GM18861 (cell line): ENCODE measurements around the gene DMAC1.

Source experiments
- ATAC-seq: cut with Tn5 transposase; IDR thresholded peaks from one replicate; pipeline ENCODE4 v1.9.1; 2021; ENCODE audit not compliant: unreplicated experiment

DMAC1 gene

GRCh38 chr9:7783635-7784063 is 15.9 kb downstream of the DMAC1 start:
- no peak for ATAC-seq

GRCh38 chr9:7782400-7783120 is 17.0 kb downstream of the DMAC1 start:
- ATAC-seq: no peak

- no peak for ATAC-seq
These were observed 19.2 kb downstream of the DMAC1 start for GRCh38 chr9:7780261-7780988.

GRCh38 chr9:7778851-7779600 is 20.6 kb downstream of the DMAC1 start:
- no peak for ATAC-seq

- ATAC-seq: no peak
These were observed 21.8 kb downstream of the DMAC1 start for GRCh38 chr9:7777771-7778170.

GRCh38 chr9:7770111-7770510 is 29.5 kb downstream of the DMAC1 start:
- ATAC-seq: no peak

- no peak for ATAC-seq
These were observed 37.0 kb downstream of the DMAC1 start for GRCh38 chr9:7762600-7762999.

GRCh38 chr9:7760014-7760415 is 39.6 kb downstream of the DMAC1 start:
- no peak for ATAC-seq

- ATAC-seq: peak; percentile 99
These were observed 43.5 kb downstream of the DMAC1 start for GRCh38 chr9:7756088-7756487.

- ATAC-seq: no peak
These were observed 47.1 kb downstream of the DMAC1 start for GRCh38 chr9:7752481-7752880.
